Forelimb muscle (tissue), 1 donor: ENCODE measurements around the gene ADAMTS16. TPM values are rescaled to one million over a fixed set of nuclear protein-coding genes. Genes with fewer than 3 reads are reported as not detected.
"Not testable (repeated sequence)": the region's sequence is repeated elsewhere in the genome, so short reads cannot be mapped to it uniquely, and the experiment has no call there.

Source experiments
- DNase-seq: peaks from one replicate; pipeline ENCODE4 v3.0.0-alpha.2; 2013; ENCODE audit warnings: low read depth
- polyA plus RNA-seq: library from polyadenylated mRNA; unstranded; fragments of 120-200 nt; gene quantifications from one replicate; pipeline ENCODE4 v1.2.1, GENCODE V29; 2013; ENCODE audit not compliant: insufficient read length

ADAMTS16 gene, protein sequence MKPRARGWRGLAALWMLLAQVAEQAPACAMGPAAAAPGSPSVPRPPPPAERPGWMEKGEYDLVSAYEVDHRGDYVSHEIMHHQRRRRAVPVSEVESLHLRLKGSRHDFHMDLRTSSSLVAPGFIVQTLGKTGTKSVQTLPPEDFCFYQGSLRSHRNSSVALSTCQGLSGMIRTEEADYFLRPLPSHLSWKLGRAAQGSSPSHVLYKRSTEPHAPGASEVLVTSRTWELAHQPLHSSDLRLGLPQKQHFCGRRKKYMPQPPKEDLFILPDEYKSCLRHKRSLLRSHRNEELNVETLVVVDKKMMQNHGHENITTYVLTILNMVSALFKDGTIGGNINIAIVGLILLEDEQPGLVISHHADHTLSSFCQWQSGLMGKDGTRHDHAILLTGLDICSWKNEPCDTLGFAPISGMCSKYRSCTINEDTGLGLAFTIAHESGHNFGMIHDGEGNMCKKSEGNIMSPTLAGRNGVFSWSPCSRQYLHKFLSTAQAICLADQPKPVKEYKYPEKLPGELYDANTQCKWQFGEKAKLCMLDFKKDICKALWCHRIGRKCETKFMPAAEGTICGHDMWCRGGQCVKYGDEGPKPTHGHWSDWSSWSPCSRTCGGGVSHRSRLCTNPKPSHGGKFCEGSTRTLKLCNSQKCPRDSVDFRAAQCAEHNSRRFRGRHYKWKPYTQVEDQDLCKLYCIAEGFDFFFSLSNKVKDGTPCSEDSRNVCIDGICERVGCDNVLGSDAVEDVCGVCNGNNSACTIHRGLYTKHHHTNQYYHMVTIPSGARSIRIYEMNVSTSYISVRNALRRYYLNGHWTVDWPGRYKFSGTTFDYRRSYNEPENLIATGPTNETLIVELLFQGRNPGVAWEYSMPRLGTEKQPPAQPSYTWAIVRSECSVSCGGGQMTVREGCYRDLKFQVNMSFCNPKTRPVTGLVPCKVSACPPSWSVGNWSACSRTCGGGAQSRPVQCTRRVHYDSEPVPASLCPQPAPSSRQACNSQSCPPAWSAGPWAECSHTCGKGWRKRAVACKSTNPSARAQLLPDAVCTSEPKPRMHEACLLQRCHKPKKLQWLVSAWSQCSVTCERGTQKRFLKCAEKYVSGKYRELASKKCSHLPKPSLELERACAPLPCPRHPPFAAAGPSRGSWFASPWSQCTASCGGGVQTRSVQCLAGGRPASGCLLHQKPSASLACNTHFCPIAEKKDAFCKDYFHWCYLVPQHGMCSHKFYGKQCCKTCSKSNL
- 5.3 TPM for polyA plus RNA-seq

DNA sequence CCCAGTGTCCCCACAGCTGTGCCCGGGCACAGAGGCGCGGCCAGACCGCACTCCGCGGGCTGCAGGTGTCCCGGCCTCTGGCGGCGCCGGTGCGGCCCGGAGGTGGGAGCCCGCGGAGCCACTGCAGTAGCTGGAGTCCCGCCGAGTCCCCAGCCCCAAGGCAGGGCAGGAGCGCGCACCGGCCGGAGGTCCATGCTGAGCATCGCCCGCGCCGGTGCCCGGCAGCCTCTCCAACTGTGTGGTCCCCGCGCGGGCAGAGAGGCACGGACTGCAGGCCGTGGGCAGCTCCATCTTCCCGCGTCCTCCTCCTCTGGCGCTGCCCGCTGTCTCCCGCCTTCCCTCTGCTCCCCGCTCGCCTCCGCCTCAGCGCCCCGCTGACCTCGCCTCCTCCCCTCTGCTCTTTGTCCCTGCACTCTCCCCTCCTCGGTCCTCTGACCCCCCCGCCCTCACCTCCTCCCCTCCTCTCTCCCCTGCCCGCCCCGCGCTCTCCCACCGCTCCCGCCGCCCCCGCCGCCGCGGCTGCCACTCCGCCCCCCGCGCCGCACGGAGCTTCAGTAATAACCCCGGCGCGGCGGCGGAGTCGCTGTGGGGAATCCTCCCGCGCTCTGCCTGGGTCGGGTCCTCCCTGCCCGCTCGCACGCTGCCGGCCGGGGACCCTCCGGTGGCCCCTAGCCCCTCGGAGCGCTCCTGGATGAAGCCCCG lies at the start of gene ADAMTS16:
Gene ADAMTS16, plus strand, starts transcription at position 554 of the 702 bp plus-strand sequence. Its CDS starts 138 bp downstream, at position 692.
- DNase-seq: no peak

DNA sequence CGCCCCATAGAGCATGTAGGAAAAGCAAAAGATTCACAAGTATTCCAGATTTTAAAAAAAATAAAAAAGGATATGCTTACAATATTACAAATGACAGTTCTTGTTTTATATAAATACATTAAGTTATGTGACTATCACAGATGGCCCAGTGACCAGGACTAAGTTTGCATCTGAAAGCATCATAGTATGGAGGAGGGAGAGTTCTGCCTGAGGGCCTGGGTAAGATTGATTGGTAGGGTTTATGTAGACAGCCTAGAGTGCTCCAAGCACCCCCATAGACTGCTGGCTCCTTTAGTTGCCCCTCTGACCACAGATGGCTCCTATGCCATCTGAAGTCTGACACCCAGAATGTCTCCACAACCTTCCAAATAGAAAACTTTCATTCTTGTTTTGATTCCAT lies 48.0 kb upstream of the ADAMTS16 start:
- no peak for DNase-seq

GRCh38 chr5:5100635-5101034 lies 39.5 kb upstream of the ADAMTS16 start:
- DNase-seq: no peak

GRCh38 chr5:5101676-5102075 lies 38.5 kb upstream of the ADAMTS16 start:
- no peak for DNase-seq

GRCh38 chr5:5103245-5103644 lies 36.9 kb upstream of the ADAMTS16 start:
- no peak for DNase-seq

GRCh38 chr5:5104550-5104949 lies 35.6 kb upstream of the ADAMTS16 start:
- no peak for DNase-seq

GRCh38 chr5:5105531-5105930 lies 34.6 kb upstream of the ADAMTS16 start:
- DNase-seq: no peak

DNA sequence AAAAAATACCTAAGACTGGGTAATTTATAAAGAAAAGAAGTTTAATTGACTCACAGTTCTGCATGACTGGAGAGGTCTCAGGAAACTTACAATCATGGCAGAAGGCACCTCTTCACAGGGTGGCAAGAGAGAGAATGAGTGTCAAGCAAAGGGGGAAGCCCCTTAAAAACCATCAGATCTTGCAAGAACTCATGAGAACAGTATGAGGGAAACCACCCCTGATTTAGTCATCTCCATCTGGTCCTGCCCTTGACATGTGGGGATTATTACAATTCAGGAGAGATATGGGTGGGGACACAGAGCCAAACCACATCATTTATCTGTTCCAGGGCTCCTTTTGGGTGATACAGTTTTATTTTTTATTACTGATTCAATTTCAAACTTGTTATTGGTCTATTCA lies 23.2 kb upstream of the ADAMTS16 start:
- DNase-seq: no peak

GRCh38 chr5:5122776-5123175 lies 17.4 kb upstream of the ADAMTS16 start:
- no peak for DNase-seq

DNA sequence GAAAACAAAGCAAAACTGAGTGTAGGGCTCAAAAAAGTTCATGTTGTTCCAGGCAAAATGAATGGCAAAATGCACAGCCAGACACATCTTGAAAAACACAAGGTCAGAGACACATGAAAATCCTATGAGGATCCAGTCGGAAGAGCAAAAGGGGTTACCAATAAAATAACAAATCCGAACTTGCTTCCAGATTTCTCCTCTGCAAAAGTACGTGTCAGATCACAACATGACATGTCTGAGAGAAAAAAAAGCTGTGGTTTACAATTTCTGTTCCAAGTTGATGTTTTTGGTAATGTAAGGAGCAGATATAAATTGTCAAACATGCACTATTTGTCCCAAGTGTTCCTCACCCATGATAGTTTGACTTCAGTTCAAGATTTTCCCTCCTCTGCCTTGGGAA lies 15.9 kb upstream of the ADAMTS16 start:
- DNase-seq: no peak

DNA sequence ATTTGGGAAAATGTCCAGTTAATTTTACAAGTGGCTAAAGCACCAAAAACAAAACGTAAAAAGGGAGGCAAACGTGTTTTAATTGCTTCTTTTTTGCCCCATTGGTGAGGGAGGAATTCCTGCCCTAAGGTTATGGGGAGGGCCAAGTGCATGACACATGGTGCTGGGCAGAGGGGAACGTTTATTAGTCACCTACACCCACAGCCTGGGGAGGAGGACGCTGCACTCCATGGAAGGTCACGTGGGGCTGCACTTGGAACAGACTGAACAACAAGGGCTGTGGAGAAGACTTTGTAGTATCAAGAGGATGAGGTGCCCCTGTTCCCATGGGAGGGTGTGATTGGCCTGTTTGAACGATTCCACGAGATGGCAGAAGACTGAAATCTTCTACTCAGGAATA lies 13.7 kb upstream of the ADAMTS16 start:
- DNase-seq: no peak

- no peak for DNase-seq
These were observed 11.4 kb upstream of the ADAMTS16 start for GRCh38 chr5:5128766-5129165.

- no peak for DNase-seq
These were observed 7.9 kb upstream of the ADAMTS16 start for GRCh38 chr5:5132234-5132633.

- DNase-seq: no peak
These were observed 7.3 kb upstream of the ADAMTS16 start for GRCh38 chr5:5132693-5133295.

- no peak for DNase-seq
These were observed 6.0 kb upstream of the ADAMTS16 start for GRCh38 chr5:5134107-5134506.

GRCh38 chr5:5135957-5136676 lies 4.0 kb upstream of the ADAMTS16 start:
- DNase-seq: no peak

- not testable (repeated sequence) for DNase-seq
These were observed 2.3 kb upstream of the ADAMTS16 start for GRCh38 chr5:5137851-5138250.

DNA sequence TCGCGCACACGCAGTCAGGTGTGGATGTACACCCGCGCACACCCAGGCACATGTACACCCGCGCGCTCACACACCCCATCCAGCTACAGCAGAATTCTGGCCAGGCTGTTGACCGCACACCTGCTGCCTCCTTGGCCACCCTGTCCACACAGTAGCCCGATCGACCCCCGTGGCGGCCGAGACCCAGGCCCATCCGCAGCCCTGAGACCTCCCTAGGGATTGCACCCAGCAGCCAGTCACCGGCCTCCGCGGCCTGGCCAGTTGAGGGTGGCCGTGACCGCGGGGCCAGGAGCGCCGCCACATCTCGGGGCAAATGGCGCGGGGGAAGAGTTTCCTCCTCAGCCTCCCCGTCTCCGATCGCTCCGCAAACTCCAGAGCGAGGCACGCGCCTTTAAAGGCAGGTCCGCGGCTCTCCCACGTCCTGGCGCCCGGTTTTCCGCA lies 774 bp upstream of the ADAMTS16 start:
- DNase-seq: no peak

- DNase-seq: no peak
These were observed 579 bp downstream of the ADAMTS16 start for GRCh38 chr5:5140479-5141338.

DNA sequence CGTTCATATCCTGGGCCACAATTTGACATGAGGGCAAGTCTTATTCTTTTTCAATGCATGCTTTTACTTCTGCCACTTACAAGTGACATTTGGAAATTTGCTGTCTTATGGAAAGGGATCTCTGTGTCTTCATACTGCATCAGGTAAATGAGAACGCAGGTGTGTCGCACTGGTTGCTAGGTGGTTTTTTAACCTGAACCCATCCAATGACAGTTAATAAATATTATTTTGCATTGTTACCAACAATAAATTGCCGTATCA lies 1.1 kb downstream of the ADAMTS16 start:
- no peak for DNase-seq
